Stimulated activated CD4-positive, alpha-beta T cell treated with anti-CD3 and anti-CD28 coated beads, Interleukin-1b, Interleukin-23, amount 100 ng/mL, for 48 hours (primary cell): Measurements from ENCODE around the gene KRT84.

ENCODE experiments used
- DNase-seq: peaks from one replicate; pipeline ENCODE4 v3.0.0-alpha.2; 2020

KRT84 gene, protein sequence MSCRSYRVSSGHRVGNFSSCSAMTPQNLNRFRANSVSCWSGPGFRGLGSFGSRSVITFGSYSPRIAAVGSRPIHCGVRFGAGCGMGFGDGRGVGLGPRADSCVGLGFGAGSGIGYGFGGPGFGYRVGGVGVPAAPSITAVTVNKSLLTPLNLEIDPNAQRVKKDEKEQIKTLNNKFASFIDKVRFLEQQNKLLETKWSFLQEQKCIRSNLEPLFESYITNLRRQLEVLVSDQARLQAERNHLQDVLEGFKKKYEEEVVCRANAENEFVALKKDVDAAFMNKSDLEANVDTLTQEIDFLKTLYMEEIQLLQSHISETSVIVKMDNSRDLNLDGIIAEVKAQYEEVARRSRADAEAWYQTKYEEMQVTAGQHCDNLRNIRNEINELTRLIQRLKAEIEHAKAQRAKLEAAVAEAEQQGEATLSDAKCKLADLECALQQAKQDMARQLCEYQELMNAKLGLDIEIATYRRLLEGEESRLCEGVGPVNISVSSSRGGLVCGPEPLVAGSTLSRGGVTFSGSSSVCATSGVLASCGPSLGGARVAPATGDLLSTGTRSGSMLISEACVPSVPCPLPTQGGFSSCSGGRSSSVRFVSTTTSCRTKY

DNA sequence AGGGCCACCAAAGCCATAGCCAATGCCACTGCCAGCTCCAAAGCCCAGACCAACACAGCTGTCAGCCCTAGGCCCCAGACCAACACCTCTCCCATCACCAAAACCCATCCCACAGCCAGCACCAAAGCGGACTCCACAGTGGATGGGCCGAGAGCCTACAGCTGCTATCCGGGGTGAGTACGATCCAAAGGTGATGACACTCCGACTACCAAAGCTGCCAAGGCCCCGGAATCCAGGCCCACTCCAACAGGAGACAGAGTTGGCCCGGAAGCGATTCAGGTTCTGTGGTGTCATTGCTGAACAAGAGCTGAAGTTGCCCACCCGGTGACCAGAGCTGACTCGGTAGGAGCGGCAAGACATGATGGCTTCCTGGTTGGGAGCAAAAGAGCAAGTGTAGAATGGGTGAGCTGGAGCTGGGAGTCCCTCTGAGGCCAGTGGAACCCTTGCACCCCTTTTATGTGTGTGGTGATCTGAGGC lies at the start of gene KRT84:
KRT84 (minus strand) TSS at position 427 of the 477 bp plus-strand sequence; CDS start at position 360, 67 bp downstream.
- DNase-seq: no peak

DNA sequence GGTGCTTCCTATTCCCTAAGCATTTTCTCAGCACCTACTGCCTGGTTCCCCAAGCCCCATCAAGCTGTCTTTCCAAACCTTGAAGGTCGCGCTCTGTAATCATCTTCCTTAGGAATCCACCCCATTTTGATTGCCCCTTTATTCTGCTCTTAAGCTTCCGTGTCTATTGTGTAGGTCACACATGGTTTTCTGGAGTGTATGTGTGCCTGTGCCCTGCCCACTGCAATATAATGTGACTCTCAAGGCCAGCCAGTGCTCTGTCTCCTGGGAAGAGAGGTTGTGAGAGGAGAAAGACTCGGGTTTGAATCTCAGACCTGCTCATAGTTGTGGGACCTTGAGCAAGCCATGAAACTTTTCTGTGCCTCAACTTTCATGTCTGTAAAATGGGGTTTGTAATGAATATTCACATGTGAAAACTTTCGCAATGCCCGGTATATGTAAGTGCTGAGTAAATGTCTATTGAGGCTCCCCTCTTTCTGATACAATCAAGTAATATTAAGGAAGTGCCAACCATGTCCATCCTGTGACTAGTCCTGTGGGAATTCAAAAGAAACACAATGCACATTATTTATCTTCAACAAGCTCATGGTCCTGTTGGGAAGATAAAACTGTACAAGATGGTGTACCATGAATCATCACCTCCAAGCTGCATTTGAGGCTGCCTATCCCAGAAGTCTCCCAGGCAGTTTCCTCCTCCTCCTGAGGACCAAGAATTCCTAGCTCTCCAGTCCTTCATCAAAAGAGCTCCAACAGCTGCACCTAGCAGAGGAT lies 49.5 kb upstream of the KRT84 start:
- no peak for DNase-seq

DNA sequence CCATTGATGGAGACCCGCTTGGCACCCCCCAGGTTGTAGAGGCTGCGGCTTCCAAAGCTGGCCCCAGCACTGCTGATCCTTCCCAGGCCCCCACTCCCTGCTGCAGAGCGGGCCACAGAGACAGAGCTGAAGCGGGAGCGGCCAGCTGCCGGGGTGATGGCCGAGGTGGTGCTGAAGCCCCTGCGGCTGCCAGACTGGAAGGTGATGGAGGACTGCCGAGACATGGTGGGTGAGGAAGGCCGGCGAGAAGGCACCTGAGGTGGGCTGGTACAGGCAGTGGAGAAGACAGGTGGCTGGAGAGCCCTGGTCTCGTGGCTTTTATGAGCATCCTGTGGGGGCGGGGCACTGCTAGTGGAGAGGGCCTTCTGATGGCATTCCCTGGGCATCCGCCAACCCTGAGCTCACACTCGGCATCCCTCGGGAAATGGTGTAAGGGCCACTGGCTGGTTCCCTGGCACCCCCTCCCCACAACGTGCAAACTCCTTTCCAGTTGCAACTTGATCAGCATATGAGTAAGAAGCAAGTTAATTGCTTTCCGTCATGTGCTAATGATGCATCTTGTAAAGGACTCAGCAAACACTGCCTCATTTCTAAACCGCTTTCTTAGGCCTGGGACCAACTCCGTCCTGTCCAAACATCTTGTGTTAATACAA lies 48.8 kb upstream of the KRT84 start, which contains the start of gene KRT75:
KRT75 (minus strand) TSS at position 291 of the 653 bp plus-strand sequence; CDS start at position 224, 67 bp downstream.
- DNase-seq: no peak

DNA sequence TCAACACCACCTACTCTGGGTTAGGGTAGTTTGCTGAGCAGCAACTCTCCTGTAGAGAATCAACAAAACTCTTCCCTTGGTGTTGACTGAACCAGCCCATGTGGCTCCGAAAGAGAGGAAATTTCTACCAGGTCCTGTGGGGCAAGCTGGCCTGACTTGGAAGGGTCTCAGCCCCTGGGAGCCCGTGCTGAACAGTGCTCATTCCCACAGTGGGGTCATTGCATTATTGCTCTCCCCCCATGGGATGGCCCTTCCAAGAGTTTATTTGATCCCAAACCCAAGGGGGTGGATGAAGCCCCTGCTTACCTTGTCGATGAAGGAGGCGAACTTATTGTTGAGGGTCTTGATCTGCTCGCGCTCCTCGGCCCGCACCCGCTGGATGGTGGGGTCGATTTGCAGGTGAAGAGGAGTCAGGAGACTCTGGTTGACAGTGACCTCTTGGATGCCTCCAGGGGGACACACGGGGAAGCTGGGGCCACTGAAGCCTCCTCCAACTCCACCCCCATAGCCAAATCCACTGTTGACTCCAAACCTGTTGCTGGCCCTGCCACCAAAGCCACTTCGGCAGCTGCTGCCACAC lies 48.1 kb upstream of the KRT84 start:
- DNase-seq: no peak

DNA sequence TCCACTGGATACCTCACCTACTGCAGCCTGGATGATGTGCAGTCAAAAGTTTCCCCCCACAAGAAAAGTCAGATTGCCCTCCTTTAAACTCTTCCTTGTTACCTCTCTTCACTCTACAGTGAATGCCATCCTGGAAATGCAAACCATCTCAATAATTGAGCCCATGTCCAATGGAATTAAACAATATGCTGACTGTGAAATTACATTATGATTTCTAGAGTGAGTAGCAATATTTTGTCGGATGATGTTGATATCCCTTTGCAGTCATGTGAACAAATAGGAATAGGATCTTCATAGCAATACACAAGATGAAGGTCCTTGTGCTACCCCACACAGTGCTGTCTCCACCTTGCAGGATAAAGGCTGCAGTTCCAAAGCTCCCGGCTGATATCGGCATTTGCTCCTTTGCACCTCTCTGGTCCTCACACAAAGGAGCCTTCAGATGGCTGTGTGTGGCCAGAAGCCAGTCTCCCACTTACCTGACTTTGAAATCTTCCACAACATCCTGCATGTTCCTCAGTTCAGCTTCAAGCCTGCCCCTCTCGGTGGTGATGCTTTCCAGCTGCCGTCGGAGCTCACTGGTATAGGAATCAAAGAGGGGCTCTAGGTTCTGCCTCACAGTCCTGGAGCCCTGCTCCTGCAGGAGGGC lies 47.2 kb upstream of the KRT84 start:
- no peak for DNase-seq

DNA sequence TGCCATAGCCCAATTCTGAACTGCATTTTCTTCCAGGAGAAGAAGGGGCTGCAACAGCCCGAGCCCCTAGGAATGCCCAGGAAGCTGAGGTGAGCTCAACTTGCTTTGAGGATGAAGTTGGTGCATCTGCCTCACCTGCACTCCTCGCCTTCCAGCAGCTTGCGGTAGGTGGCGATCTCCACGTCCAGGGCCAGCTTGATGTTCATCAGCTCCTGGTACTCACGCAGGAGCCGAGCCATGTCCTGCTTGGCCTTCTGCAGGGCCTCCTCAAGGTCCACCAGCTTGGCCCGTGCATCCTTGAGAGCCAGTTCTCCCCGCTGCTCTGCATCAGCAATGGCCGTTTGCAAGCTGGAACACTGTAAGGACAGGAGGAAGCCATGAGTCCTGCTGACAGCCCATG lies 42.7 kb upstream of the KRT84 start:
- no peak for DNase-seq

DNA sequence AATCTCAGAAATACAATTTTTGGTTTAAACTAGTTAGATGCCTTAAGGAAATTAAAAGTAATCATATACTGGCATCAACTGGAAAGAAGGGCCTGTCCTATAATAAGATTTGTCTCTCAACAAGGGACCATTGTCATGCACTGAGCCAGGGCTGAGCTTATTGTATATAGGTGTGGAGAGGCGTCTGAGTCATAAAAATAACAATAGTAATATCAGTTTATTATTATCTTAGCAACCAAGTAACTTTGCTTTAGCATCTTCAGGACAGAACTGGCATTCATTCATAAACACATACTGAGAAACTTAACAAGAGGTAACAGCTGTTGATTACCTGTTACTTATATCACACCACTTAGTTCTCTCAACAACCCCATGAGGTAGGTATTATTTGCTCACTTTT lies 41.6 kb upstream of the KRT84 start:
- no peak for DNase-seq

DNA sequence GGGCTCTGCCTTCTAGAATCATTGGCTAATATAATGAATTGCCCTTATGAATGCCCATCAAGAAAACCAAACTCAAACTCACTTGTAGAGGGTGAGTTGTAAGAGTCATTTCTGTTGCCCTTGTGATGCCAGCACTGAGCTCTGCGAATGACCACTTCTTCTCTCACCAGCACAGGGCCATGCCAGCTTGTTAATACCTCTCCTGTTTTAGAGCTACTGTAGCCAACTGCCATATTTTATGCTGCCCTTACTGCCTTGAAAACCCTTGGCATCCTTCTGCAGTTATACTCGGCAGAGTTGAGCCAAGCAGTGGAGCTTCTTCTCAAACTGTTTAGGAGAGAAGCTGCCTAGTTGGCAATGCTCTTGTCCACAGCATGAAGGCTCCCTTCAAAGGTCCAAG lies 40.6 kb upstream of the KRT84 start:
- DNase-seq: no peak

DNA sequence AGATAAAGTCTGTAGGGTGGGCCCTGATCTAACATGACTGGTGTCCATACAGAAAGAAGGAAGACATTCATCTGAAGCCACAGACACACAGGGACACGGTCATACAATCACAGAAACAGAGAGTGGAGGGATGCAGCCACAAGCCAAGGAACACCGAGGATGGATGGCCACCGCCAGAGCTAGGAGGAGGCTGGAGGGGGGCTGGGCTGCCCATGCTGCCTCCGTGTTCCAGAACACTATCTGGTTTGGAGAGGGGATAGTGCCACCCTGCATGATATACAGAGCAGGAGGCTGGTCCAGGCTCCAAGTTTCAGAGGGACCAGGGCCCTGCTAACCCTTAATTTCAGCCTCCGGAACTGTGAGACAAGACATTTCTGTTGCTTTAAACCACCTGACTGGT lies 40.0 kb upstream of the KRT84 start:
- no peak for DNase-seq

DNA sequence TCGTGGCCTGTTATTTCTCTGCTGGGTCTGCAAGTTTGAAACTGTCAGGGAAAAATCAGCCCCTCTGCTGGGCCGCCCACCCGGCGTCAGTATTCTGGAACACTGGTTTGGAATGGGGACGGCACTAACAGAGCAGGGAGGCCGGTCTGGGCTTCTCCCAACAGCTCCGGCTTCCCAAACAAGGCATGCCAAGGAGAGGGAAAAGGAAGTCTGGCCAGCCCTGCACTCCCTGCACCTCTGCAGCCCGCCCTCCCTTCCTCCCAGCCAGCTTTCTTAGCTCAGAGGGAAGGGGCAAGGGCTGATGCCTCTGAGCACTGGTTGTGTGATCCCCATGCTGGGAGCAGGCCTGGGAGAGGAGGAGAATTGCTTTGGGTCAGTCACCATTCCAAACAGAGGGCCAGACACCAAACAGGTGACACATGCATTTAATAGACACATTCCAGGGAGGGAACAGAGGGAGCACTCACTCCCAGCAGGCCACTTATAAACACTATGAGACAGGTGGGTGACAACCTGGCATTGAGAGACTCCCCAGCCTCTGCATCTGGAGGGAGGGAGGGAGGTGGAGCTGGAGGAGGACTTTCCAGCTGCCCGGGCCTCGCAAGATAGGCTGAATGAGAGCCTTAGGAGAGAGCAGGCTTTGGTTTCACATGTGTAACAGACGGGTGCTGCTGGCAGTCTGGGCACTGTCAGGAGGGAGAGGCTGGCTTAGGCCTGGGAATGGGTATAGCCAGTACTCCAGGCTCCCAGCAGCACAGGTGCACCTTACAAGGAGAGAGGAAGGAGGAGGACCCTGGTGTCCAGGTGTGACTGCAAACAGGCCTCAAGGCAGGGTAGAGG lies 38.4 kb upstream of the KRT84 start:
- no peak for DNase-seq

DNA sequence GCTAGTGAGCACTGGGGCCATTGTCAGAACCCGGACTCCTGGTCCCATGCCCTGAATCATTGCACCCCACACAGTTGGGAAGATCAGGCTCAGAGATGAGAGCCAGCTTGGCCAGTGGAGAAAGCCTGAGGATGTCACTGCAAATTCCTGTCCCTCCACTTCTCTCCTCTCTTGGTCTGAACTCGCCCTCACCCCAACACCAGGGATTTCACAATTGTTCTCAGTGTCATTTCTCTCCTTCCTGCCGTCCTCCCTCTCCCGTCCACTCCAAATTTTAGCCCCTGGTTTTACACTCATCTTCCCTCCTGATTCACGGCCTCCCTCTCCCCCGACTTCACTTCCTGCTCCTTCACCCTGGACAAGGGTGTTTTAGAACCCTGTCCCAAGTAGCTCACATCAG lies 37.6 kb upstream of the KRT84 start:
- DNase-seq: no peak

DNA sequence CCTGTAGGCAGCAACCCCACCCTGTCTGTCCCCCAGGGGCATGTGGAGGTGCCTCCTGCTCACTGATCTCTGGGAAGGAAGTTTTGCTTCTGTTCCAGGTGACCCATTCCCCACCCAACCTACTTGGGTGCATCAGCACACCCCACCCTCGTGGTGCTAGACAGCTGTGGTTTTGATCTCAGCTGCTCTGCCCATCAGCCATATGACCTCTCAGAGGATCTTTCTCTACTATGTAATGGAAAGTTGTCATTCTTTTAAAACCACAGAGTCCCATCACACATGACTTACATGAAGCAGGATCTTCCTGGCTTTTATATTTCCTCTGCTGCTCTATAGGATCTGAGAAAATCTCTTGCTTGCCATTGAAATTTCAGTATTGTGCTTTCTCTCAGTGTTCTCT lies 34.2 kb upstream of the KRT84 start:
- DNase-seq: no peak

DNA sequence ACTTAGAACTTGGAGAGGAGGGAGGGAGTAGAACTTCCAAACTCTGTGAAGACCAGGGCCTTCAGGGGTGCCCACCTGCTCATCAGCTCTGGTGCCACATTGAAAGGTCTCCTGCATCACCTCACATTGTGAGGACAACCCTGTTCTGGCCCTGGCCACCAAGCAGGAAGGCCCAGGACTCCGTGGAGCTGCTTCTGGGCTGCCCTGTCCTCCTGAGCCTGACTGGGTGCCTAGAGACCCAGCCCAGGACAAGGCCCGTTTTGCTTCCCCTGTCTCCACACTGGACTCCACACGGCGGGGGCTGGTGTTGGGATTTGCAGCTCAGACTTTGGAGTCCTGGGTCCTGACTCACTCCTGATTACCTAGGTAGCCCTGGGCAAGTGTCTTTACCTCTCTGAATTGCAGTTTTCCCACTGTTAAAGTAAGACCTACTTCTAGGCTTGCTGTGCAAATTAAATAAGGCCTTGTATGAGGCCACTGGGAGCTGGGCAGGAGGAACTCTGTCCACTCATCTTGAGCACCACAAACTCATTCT lies 33.2 kb upstream of the KRT84 start:
- DNase-seq: no peak

DNA sequence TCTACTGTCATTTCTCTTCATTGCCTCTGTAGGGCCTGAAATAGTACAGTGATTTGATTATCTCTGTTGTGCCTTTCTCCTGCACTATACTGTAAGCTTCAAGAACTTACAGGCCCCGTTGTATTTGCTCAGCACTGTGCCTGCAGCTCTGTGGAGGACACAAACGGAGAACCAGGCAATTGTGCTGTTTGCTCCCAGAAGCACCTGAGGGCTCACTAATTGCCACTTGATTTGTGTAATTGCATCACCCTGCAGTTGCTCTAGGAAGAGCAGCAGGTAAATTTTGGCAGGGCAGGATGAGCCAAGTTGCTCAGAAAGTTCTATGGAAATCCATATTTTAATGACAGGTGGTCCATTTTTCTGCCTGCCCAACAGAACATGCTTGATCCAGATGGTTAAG lies 32.3 kb upstream of the KRT84 start:
- no peak for DNase-seq

DNA sequence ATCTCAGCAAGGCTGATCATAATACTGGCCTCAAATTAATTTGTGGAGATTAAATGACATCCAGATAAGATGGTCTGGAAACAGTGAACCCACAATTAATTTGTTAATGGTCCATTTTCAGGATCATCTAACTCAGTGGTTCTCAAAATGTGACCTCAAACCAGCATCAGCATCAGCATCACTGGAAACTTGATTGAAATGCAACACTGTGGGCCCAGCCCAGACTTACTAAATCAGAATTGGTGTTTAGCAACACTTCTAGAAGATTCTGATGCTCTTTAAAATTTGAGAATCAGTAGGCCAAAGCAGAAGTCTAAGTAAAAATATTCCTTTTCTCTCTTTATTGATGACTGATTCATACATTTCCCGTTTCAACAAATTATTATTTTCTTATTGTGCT lies 31.3 kb upstream of the KRT84 start:
- no peak for DNase-seq

DNA sequence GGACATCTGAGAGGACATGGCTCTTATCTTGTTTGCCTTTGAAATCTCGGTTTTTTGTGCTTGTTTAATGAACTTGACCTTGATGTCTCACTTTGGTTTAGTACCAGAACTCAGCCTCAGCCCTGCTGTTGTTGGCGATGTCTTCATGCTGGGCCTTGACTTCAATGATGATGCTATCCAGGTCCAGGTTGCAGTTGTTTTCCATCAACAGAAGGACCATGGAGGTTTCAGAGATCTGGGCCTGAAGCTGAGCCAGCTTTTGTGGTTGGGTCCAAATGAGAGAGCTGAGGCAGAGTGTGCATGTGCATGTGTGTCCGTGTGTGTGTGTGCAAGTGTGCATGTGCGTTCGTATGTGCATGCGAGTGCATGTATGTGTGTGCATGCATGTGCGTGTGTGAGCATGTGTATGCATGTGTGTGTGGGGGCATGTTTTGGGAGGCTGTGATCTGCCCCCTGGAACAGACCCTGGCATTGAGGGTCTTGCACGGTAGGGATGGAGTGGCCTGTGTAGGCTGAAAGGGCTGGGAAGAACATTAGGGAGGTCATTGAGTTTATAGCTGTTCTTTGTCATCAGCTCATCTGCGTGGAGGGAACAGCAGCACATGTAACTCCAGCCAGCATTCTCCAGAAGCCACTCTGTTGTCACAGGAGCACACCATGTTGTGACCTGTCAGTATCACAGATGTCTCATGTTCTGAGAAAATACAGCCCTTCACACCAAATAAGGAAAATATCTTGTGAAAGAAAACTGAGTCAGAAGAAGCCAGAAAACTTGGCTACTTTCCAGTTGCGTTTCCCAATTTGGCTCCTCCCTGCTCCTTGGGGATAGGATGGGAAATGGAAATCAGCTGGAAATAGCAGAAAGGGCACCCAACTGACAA lies 30.7 kb upstream of the KRT84 start:
- no peak for DNase-seq

DNA sequence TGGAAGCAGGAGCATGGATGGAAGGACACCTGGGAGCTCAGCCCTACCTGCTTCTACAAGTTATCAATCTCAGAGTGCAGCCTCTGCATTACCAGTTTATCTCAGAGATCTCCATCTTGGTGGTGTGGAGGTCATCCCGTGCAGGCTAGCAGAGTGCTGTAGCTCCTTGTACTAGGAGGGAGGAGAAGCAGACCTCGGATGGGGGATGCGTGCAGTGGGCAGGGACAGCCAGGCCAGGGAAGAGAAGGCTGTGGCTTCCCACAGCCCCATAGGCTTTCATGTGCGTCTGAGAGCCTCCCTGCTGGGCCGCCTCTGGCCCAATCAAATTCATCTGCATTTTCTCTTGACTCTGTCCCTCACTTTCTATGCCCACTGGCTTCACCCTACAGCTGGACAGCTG lies 29.5 kb upstream of the KRT84 start:
- no peak for DNase-seq

DNA sequence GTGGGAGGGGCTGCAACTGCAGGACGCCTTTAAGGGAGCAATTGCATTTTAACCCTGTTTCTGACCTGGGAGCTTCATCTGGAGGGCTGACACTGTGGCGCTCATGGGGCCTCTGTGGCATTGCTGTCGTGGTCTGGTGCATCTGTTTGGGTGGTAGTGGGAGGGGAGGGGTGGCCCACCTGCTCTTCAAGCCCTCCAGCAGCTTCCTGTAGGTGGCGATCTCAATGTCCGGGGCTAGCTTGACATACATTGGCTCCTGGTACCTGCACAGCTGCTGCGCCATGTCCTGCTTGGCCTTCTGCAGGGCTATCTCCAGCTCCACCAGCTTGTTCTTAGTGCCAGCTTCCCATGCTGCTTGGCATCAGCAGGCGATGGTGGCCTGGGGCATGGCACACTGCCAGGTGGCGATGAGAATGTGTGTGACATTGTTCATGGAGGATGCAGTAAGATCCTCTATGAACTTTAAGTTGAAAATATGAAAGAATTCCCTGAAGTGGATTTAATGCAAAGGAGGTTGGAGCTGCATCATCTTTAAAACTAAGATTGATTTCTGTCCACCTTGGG lies 28.4 kb upstream of the KRT84 start:
- no peak for DNase-seq

DNA sequence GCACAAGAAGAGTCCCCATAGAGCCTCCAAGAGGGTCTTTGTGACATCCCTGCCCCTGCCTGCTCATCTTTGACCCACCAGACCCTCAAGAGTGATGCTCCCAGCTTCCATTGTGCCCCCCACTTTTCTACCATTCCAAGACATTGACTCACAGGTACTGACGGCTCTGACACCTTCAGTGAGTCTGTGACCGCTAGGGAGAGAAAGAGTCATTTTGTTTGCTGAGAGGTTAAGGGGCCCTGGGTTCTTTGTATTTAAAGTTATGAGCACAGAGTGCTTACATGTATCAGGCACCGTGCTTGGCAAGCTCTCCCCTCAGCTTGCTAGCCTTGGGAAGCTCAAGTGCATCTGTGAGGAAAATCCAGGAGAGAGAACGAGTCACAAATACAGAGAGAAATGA lies 27.8 kb upstream of the KRT84 start:
- DNase-seq: no peak

DNA sequence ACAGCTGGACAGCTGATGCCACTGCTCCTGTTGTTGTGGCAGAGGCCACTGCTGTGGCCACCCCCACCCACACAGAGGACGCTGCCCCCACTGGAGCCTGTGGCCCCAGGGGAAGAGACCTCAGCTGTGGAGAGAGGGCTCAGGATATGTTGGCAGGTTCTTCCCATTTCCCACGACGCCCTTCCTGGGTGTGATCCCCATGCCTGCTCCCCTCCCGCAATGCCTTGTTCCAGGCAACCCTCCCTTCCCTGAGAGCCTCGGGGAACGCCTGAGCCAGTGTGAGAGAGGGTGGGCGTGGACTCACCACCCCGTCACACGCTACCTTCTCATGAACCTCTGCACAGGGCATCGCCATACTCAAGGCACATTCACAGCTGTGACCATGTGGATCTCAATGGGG lies 26.4 kb upstream of the KRT84 start:
- no peak for DNase-seq
